GM19239 (cell line): ENCODE data around the gene DNAJB6.

Source experiments
- DNase-seq: peaks from one replicate; pipeline ENCODE4 v3.0.0; 2011; ENCODE audit warnings: low spot score; ENCODE audit not compliant: insufficient read length
- FAIRE-seq: peaks from 2 replicates; lab custom pipeline; 2011; peaks lifted over from hg19 to GRCh38; lab: Jason Lieb, UNC

The DNAJB6 gene

DNA sequence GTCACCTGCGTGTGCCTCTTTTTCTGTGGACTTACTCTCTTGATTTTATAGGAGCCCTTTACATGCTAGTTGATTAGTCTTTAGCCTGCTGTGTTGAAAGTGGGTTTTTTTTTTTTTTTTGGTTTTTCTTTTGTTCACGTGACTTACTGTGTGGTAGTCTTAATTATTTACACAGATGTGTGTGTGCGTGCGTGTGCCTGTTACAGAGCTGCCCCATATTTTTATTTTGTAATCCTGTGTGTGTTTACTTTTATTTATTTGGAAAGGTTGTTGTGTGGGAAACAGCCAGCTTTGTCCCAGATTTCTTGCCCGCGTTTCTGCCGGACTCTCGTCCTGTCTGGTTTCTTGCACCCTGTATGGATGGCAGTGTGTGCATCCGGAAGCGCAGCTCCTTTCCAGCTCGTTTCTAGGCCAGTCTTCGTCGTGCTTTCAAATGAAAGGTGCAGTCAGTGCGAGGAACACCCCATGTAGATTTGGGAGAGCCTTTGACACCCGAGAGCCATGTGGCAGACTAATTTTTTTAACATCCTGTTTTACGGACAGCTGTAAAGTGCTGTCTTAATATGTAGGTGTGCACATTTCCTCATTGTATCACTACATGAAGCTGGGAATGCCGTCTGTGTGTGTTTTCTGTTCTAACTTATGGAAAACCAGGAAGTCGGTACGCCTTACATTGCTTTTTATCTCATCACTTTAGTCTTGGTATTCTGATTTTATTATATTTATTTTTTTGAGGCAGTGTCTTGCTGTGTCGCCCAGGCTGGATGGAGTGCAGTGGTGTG lies 55.6 kb downstream of the DNAJB6 start:
- FAIRE-seq (no peak), DNase-seq (no peak)

DNA sequence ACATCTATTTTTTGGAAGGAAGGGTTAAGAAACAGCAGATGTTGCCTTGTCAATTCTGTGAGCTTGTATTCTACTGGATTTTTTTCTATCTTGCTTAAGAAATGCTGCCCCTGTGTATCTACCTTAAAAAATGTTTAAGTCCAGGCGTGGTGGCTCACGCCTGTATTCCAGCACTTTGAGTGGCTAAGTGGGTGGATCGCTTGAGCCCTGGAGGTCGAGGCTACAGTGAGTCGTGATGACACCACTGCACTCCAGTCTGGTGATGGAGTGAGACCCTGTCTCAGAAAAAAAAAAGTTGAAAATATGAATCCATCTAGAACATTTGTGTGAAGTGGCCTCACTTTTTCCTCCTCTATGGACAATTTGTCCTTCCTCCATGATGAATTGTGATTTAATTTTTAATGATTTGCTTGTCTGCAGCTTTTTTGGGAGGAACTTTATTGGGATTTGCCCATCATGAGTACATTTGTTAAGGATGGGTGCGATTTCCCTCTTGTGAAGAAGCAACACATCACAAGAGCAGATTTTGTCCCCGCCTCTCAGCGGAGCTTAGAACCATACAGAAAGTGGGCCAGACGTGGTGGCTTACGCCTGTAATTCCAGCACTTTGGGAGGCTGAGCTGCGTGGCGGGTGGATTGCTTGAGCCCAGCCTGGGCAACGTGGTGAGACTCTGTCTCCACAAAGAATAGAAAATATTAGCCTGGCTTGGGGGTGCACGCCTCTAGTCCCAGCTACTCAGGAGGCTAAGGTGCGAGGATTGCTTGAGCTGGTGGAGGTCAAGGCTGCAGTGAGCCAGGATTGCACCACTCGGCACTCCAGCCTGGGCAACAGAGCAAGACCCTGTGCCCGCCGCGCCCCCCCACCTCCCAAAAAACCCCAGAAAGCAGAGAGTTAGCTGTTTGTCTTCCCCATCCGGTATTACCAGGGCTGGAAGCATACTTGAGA lies 57.7 kb downstream of the DNAJB6 start:
- DNase-seq (no peak), FAIRE-seq (no peak)

DNA sequence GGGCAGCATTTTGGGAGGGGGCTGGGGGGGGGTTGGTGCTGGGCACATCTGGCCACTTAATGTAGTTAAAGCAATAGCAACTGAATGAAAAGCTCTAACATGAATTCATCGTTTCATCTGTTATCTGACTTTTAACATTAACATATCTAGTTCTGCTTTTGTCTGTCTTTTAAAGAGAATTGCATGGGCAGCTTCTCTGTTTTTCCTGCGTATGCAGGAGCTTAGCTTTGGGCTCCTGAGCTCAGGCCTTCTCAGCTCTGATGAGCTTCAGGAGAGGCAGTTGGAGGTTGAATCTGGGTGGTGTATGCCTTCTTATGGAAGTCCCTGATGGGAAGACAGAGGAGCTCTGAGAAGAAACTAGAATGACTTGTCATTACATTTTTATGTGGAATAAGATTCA lies 58.4 kb downstream of the DNAJB6 start:
- no peak for FAIRE-seq

DNA sequence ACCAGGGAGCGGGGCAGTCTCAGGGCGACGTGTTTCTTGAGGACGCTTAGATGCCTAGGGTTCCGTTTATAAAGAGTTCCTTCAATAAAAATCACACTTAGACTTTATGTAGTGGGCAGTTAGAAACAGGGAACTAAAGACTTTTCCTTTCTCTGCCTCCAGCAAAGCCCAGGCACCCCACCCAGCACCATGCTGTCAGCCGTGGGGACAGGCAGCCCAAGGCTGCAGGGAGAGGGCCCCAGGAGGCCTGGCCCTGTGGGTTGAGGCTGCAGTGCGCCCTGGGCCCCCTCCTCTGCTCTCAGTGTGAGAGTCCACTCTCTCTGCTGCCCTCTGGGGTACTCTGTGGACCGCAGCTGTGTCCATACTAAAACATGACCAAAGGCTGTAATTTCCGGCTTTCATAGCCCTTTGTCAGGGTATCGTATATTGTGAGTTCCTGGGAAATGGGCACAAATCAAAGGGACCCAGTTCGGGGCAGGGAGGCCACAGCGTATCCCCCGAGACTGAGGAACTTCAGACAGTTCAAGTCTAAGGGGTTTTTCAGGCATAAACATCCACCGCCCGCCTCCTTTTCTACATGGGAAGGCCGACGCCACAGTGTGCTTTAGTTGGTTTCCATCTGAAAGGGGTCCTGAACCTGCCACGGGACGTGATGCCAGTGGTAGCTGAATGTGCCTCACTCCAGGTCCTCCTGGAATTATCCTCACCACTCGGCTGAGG lies 59.7 kb downstream of the DNAJB6 start:
- no peak for DNase-seq
- FAIRE-seq: no peak

More for the DNA sequence above, 58.4 kb downstream of the DNAJB6 start:
- no peak for DNase-seq

DNA sequence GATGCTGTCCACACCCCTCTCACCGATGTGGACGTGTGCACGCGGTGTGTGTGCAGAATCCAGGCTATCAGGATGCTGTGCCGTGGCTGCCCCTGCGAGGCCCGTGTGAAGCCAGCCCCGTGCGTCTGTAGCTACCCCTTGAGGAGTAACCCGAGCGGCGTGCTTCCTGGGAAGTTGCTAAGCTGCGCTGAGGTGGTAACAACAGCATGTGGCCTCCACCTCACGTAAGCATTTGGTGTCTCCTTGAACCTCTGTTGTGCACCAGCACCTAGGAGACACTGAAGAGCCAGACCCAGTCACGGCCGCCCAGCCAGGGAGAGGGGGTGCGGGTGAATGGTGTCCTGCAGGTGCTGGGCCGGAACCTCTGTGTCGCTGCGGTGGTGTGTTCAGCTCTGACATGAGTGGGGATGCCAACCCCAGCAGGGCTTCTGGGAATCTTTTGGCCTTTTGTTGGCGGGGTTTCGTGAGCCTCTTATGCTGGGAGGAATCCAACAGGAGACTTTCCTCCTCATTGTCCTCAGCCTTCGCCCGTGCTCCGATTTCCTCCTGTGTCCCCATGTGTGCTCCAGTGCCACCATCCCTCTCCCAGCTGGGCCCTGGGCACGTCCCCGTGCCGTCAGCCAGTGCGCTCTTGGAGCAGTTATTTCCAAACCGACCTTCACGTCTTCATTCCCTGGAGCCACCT lies 60.4 kb downstream of the DNAJB6 start:
- FAIRE-seq: no peak
- no peak for DNase-seq

DNA sequence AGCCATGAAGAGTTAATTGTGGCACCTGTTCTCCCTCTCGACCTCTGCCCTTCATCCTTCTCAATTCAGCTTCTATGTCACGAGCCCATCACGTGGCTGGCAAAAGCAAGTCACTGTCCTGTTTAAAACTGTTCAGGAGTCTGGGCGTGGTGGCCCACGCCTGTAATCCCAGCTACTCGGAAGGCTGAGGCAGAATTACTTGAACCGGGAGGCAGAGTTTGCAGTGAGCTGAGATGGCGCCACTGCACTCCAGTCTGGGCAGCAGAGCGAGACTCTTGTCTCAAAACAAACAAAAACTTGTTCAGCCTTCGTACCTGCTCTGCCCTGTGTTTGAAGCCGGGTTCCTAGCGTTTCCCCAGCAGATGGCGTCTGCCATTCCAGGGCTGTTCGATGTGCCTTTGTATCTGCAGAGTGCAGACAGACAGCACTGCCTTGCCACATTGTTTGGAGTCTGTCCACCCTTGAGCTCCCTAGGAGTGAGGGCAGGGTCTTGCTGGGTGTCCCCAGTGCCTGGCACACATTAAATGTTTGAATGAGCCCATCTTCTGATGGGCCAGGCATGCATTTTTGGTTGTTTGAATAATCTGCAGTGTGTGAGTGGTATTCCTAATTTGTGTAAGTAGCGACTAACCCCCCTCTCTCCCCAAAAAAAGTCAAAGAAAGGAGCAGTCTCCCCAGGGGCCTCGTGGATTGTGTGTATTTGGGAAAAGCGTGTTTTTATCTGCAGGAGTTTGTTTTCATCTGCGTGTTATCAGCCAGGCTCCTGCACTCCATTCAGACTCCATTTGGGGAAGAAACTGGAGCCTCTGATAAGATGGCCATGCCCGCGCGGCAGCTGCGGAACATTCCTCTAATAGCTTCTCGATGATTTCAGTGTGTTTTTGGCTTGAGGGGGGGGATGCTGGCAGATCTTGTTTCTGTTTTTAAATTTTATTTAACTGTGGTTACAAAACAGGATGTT lies 61.2 kb downstream of the DNAJB6 start:
- DNase-seq (no peak), FAIRE-seq (no peak)

DNA sequence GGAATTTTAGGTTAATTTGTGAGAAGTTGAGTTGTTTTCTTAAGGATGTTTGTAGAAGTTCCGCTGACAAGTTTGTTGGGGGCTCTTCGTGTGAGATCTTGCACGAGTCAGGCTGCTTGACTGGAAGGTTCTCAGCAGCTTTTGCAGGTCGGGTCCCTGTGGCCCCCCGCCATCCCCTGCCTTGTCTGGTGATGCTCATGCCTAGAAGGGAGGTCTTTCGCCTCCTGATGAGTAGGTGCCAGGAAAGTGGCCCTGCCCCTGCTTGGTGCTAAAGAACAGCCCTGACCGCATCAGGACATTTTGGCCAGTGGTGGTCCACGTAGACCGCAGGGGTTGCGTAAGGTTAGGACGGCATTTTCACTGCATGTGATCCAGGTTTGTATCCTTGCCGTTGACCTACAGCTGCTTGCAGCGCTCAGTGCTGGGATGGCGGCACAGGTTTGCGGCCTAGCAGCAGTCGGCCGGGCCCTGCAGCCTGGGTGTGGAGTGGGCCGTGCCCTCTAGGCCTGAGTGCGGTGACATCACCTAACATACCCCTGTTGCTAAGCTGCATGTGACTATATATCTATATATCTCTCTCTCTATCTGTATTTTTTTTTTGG lies 62.4 kb downstream of the DNAJB6 start:
- FAIRE-seq (no peak), DNase-seq (no peak)

DNA sequence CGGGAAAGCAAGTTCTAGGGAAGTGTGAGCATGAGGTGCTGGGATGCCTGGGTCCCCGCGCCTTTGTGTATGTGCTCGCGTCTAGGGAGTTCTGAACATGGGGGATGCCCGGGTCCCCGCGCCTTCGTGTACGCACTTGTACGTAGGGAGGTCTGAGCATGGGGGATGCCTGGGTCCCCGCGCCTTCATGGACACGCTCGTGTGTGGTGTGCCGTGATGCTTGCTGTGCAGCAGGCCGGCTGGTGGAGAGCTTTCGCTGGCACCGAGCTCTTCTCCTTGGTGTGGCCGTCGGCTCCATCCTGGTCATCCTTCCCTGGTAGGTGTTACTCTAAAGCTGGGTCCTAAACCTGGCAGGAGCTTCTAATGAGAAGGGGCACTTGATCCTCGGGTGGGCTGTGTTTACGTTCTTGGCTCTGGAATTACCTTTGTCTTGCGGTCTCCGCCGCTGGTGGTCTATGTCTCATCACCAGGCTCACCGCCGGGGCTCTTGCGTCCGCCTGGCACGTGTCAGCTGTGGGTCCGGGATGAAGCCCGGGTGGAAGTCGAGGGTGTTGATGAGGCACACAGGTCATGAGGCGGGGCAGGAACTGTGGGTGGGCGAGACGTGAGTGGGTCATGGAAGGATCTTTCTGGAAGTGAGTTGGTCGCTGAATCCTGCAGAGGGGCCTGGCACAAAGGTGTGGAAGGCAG lies 63.5 kb downstream of the DNAJB6 start:
- no peak for DNase-seq
- no peak for FAIRE-seq

DNA sequence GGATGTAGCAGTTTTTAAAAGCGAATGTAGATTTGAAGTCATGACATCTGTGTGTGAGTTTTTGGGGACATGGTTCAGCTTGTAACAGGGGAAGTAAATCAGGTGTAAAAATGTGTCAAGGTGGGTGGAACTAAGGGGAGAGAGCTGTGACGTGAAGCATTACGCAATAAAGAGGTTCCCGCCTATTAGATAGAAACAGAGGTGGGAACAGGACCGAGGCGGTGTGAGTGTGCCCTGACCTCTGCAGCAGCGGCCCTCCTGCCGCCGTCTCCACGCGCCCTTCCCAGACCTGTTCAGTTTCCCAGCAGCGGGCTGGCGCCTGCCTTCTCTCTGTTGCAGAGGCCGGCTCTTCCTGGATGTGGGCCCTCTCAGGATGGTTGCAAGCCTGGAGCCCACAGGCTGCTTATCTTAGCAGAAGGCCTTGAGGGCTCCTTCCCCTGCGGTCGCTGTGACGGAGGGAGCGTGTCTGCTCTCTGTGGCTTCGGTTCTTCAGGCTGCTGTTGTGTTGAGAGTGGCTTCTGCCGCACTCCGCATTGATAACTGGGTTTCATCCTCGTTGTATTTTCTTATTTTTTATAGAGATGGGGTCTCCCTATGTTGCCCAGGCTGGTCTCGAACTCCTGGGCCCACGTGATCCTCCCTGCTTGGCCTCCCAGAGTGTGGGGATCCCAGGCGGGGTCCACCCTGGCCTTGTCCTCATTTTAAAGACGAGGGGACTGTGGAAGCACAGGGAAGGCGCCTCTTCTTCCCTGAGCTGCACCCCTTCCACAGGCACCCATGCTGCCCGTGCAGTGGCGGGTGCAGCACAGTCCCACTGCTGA lies 65.0 kb downstream of the DNAJB6 start:
- FAIRE-seq (no peak), DNase-seq (no peak)

DNA sequence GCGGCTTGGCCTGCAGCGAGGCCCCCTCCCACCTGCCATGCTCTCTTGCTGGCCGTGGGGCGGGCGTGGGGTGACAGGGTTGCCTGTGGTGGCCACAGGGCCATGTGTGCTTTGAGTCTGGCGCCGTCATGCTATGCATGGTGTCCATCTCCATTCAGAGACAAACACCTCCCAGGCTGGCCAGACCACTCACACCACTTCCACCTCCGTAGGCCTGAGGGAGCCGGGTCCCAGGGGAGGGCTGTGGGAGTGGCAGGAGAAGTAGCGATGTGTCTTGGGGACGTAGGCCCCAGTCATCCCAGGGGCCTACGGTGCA lies 65.5 kb downstream of the DNAJB6 start:
- no peak for DNase-seq
- no peak for FAIRE-seq

DNA sequence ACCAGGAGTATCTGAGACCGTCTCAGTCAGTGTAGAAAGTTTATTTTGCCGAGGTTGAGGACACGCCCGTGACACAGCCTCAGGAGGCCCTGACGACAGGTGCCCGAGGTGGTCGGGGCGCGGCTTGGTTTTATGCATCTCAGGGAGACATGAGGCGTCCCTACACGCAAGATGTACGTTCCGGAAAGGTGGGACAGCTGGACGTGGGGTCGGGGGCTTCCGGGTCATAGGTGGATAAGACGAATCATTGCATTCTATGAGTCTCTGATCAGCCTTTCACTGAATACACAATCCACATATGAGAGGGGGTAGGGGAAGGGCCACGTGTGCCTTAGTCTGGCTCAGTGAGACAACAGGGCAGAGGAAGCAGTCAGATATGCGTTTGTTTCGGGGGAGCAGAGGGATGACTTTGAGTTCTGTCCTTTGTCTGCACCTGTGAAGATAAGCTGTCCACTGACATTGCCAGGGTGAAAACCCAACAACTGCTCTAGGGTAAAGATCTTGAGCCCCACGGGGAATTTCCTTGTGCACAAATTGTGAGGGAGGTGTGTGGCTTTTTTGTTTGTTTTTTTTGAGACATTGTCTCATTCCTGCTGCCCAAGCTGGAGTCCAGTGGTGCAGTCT lies 66.2 kb downstream of the DNAJB6 start:
- DNase-seq (no peak), FAIRE-seq (no peak)

DNA sequence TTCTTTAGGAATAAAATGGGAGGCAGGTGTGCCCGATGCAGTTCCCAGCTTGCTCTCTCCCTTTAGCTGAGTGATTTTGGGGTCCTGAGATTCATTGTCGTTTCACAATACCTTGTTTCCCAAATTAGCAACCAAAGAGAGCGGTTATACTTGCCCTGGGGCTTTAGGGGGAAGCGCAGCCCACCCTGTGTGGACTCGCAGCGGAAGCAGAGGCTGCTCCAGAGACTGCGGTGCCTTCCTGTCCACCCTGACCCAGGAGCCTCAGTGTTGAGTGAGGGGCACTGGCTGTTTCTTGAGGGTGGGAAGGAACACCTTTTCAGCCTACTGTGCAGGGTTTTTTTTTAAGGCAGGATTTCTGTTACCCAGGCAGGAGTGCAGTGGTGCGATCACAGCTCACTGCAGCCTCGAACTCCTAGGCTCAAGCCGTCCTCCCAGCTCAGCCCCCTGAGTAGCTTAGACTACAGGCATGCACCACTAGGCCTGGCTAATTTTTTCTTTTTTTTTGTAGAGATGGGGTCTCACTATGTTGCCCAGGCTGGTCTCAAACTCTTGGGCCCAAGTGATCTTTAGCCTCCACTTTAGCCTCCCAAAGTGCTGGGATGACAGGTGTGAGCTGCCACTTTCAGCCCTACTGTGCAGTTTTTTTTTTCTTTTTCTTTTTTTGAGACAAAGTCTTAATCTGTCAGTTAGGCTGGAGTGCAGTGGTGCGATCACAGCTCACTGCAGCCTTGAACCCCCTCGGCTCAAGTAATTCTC lies 67.0 kb downstream of the DNAJB6 start:
- FAIRE-seq (no peak), DNase-seq (no peak)

DNA sequence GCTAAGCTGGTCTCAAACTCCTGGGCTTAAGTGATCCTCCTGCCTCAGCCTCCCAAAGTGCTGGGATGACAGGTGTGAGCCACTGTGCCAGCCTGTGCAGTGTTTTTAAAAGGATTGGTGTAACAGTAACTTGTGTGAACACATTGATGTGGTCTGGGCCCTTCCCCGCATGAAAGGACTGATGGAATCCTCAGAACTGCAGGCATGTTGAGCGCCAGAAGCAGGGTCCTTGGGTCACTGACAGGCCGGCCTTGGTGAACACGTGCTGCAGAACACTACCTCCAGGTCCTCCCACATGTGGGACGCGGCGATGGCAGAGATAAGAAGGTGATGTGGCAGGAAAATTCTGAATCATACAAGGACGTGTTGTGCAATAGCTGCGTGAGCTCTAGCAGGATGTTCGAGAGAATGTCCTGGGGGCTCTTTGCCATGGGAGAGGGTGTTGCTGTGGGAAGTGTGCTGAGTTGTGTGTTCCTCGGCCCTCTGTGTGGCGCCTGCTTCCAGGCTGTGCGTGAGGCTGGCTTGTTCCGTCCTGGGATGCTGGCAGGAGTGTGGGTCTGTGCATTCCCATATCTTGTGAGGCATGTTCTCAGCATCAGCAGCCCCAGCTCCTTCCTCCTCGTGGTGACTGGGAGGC lies 68.2 kb downstream of the DNAJB6 start:
- FAIRE-seq (no peak), DNase-seq (no peak)

DNA sequence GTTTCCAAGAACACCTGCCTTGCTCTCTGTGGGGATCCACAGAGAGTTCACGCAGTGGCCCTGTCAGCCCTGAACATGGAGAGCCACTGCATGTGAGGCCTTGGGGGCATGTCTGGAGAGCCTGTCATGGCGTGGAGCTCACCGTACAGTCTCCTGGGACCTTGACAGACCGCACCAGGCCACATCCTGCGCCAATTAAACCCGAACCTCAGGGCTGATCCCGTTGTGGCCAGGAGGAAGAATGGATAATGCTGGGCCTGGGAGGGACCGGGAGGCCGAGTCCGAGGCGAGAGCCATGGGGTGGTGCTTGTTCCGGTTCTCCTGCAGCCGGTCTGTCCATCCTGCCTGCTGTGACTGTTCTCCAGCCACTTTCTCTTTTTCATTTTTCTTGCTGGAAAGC lies 68.7 kb downstream of the DNAJB6 start:
- no peak for FAIRE-seq
- no peak for DNase-seq

DNA sequence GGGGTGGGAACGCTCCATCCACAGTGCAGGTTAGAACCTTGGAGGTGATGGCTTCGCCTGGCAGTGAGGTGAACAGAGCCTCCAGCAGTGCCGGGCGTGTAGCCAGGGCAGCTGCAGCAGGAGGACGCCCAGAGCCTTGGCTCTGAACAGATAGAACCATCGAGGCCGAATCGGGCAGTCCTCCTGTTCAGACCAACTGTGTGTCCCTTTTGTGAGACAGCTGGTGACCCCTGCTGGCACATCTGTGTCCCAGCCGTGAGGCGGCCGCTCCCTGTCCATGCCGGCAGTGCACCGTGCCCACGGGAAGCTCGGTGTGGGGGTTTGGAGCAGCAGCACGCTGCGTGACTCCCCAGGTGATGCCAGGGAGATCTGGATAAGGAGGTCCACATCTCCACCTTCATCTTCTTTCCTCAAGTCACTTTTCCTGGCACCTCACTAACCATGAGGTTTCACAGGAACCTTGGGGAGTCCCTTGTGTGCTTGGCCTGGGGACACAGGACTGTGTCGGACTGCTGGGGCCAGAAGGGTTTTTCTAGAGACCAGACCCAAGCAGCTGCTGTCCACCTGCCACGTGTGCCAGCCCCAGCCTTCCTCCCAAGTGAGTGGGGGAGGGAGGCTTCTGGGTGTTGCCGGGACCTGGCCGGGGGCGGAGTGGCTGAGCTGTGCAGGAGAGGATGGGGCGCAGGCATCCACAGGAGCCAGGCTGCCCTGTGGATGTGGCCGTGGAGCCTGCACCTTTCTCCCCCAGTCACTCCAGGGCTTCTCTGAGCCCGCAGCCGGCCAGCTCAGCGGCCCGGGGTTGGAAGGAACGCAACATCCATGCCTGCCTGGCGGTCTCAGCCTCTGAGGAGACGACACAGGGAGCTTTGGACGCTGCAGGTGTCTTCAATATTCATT lies 69.4 kb downstream of the DNAJB6 start:
- DNase-seq (no peak), FAIRE-seq (no peak)
